K562 (cell line): Measurements from ENCODE around the gene FES. TPM values are rescaled to one million over a fixed set of nuclear protein-coding genes. Genes with fewer than 3 reads are reported as not detected.
"Not testable (repeated sequence)": the region's sequence is repeated elsewhere in the genome, so short reads cannot be mapped to it uniquely, and the experiment has no call there.

Experiments used
- ATAC-seq: fragments of 200-7000 bp; cut with Tn5 transposase; 3 replicates; pipeline ENCODE4 v1.9.1; 2020; ENCODE audit warnings: moderate library complexity
- BruUV-seq: library from RNA; stranded (reverse); fragments of 400-500 nt; replicated peaks from 2 replicates; lab custom pipeline; 2021; lab: Mats Ljungman, UMichigan
- CTCF ChIA-PET: fragments of 300-600 bp; formaldehyde crosslinking; extraction: SDS; loops from one replicate; lab custom pipeline; 2021; ENCODE audit warnings: low intra/inter-chr PET ratio; lab: Yijun Ruan, JAX
- POLR2A ChIA-PET: fragments of 300-600, 350-650 bp; sonication (Branson Sonifier 250); formaldehyde crosslinking; extraction: SDS; loops from one replicate; lab custom pipeline; 2021; ENCODE audit warnings: antibody characterized with exemption, inconsistent platforms; lab: Yijun Ruan, JAX
- DNase-seq, 4 experiments: peaks; one replicate each; pipeline versions ENCODE4 v3.0.0 to v3.0.0-alpha.2; 2011 to 2018; ENCODE audit warnings: low spot score in 3 of 4, mixed read lengths in 3 of 4; ENCODE audit errors: extremely low read depth in 1 of 4
- FAIRE-seq: peaks from 2 replicates; lab custom pipeline; 2011; peaks lifted over from hg19 to GRCh38; lab: Jason Lieb, UNC
- H2AFZ ChIP-seq: 2 replicates; pipeline ENCODE4 v1.6.0; 2011; ENCODE audit warnings: low read depth, low read length, control low read depth, inconsistent platforms
- H3K27ac ChIP-seq: fragments of 200-600 bp; 3 replicates; pipeline ENCODE4 v1.8.0; 2011; ENCODE audit warnings: low read depth, mild to moderate bottlenecking, control low read depth, inconsistent platforms, low read length, moderate library complexity, mixed read lengths; ENCODE audit errors: extremely low read depth
- H3K27me3 ChIP-seq, 2 experiments: fragments of 300-600 bp in 1 of 2; 2 replicates in 1 of 2; 3 replicates in 1 of 2; pipeline versions ENCODE4 v1.6.0 to v1.8.0; 2011; ENCODE audit warnings: inconsistent platforms in 2 of 2, low read length in 2 of 2, mild to moderate bottlenecking in 1 of 2, mixed read lengths in 1 of 2, moderate library complexity in 1 of 2; ENCODE audit not compliant: control insufficient read depth in 2 of 2, insufficient read depth in 2 of 2
- H3K36me3 ChIP-seq: fragments of 300-600 bp; 3 replicates; pipeline ENCODE4 v1.8.0; 2011; ENCODE audit warnings: mild to moderate bottlenecking, low read length, inconsistent platforms; ENCODE audit not compliant: control insufficient read depth, insufficient read depth
- H3K4me1 ChIP-seq, 2 experiments: fragments of 200-600 bp in 1 of 2; replicated peaks in 1 of 2; 2 replicates in 1 of 2; 3 replicates in 1 of 2; pipeline versions ENCODE4 v1.5.1 to v1.8.0; 2011; ENCODE audit warnings: inconsistent platforms in 2 of 2, low read length in 2 of 2, mild to moderate bottlenecking in 1 of 2, mixed read lengths in 1 of 2, moderate library complexity in 1 of 2; ENCODE audit not compliant: control insufficient read depth in 2 of 2, insufficient read depth in 2 of 2
- H3K4me2 ChIP-seq: 2 replicates; pipeline ENCODE4 v1.6.1; 2011; ENCODE audit warnings: low read length, control low read depth, inconsistent platforms, mixed read lengths; ENCODE audit not compliant: insufficient read depth
- H3K4me3 ChIP-seq: fragments of 200-600 bp; sonication (generic), shearing (Covaris generic); 2 replicates; pipeline ENCODE4 v1.5.1; 2016; ENCODE audit warnings: control low read depth, inconsistent platforms
- H3K79me2 ChIP-seq: fragments of 200-600 bp; 3 replicates; pipeline ENCODE4 v1.8.0; 2011; ENCODE audit warnings: low read length, inconsistent platforms; ENCODE audit not compliant: control insufficient read depth, insufficient read depth
- H3K9ac ChIP-seq, 2 experiments: 2 replicates each; pipeline versions ENCODE4 v1.6.0 to v1.6.1; 2011; ENCODE audit warnings: low read depth in 2 of 2, low read length in 2 of 2, control low read depth in 1 of 2, inconsistent platforms in 1 of 2, mild to moderate bottlenecking in 1 of 2, mixed read lengths in 1 of 2; ENCODE audit not compliant: insufficient read depth in 1 of 2
- H3K9me1 ChIP-seq: one replicate; pipeline ENCODE4 v1.6.0; 2011; ENCODE audit warnings: inconsistent platforms, mild to moderate bottlenecking, low read length, moderate library complexity; ENCODE audit not compliant: control insufficient read depth, insufficient read depth
- H3K9me3 ChIP-seq: replicated peaks from 2 replicates; pipeline ENCODE4 v1.5.1; 2011; ENCODE audit warnings: low read depth, low read length, inconsistent platforms; ENCODE audit not compliant: control insufficient read depth, insufficient read depth
- H4K20me1 ChIP-seq: replicated peaks from 2 replicates; pipeline ENCODE4 v1.6.1; 2011; ENCODE audit warnings: low read length, inconsistent platforms, mixed read lengths; ENCODE audit not compliant: control insufficient read depth, insufficient read depth
- BRD4 ChIP-seq: fragments of 200-600 bp; sonication (generic); IDR thresholded peaks from 2 replicates; pipeline ENCODE4 v1.6.1; 2017; ENCODE audit warnings: inconsistent platforms
- BRD9 ChIP-seq: fragments of 450-650 bp; IDR thresholded peaks from 2 replicates; pipeline ENCODE4 v1.6.1; 2018; ENCODE audit warnings: low read depth; ENCODE audit not compliant: partially characterized antibody
- CEBPB ChIP-seq: fragments of 450-650 bp; IDR thresholded peaks from 2 replicates; pipeline ENCODE4 v1.6.1; 2016; ENCODE audit warnings: missing genetic modification characterization, missing compliant biosample characterization
- CHD1 ChIP-seq: fragments of 200-600 bp; sonication (generic); IDR thresholded peaks from one replicate; pipeline ENCODE4 v1.6.1; 2012; ENCODE audit warnings: mild to moderate bottlenecking, moderate library complexity, low read length, inconsistent platforms
- FOXP4 ChIP-seq: sonication (generic); formaldehyde crosslinking; IDR thresholded peaks from 2 replicates; pipeline ENCODE4 v1.8.0; 2022; ENCODE audit warnings: mild to moderate bottlenecking, missing genetic modification reagents, borderline replicate concordance
- ZFX ChIP-seq: sonication (generic); formaldehyde crosslinking; IDR thresholded peaks from 2 replicates; pipeline ENCODE4 v1.8.0; 2022; ENCODE audit warnings: mild to moderate bottlenecking, missing genetic modification reagents, moderate library complexity
- ZNF354B ChIP-seq: fragments of 250-450 bp; sonication (Bioruptor Pico); IDR thresholded peaks from 2 replicates; pipeline ENCODE4 v1.4.0; 2020
- ZNF436 ChIP-seq: fragments of 250-450, 450-650 bp; sonication (Bioruptor Pico); formaldehyde crosslinking; IDR thresholded peaks from 2 replicates; pipeline ENCODE4 v1.7.0; 2020; ENCODE audit warnings: mild to moderate bottlenecking
- ZNF589 ChIP-seq: fragments of 200-800 bp; sonication (Bioruptor generic); IDR thresholded peaks from 2 replicates; pipeline ENCODE4 v1.6.1; 2016; ENCODE audit warnings: low read depth, missing genetic modification characterization, missing compliant biosample characterization
- ZSCAN32 ChIP-seq: fragments of 450-650 bp; formaldehyde crosslinking; IDR thresholded peaks from 2 replicates; pipeline ENCODE4 v1.4.0; 2020; ENCODE audit warnings: mild to moderate bottlenecking, moderate library complexity
- ZZZ3 ChIP-seq: fragments of 450-650 bp; IDR thresholded peaks from 2 replicates; pipeline ENCODE4 v1.6.1; 2016; ENCODE audit warnings: antibody characterized with exemption, mild to moderate bottlenecking, moderate library complexity
- WGBS: fragments of 100-300 bp; shearing (Covaris generic); methylation state at CpG from one replicate; pipeline ENCODE4 v1.1.6; 2016; ENCODE audit warnings: low coverage, mixed read lengths; ENCODE audit not compliant: insufficient coverage; ENCODE audit errors: missing lambda C conversion rate; 5-methylcytosine and 5-hydroxymethylcytosine counted together
- in situ Hi-C: fragments of 300-500 bp; cut with MboI; formaldehyde crosslinking; loops from 4 replicates; pipeline ENCODE4 v1.15.0; 2018; ENCODE audit warnings: inconsistent platforms, mixed read lengths
- intact Hi-C: fragments of 100-400 bp; cut with micrococcal nuclease; formaldehyde crosslinking; loops from 2 replicates; pipeline ENCODE4 v1.14.2; 2022
- polyA plus RNA-seq, 8 experiments: library from polyadenylated mRNA; depleted of rRNA in 4 of 8; stranded (reverse) in 5 of 8; unstranded in 3 of 8; fragments of >200 nt; fragmentation: Nextera tagmentation in 2 of 8; fragmentation: Illumina TruSeq in 1 of 8; extraction: Ambion mirVana in 2 of 8; extraction: Trizol in 1 of 8; gene quantifications; 2 replicates each; pipeline versions ENCODE4 v1.2.1 to v1.2.3, GENCODE V29; 2011 to 2014; ENCODE audit warnings: inconsistent platforms in 1 of 8, missing spikeins in 1 of 8
- total RNA-seq, 7 experiments: library from RNA; depleted of rRNA in 6 of 7; stranded (reverse); fragments of >200 nt in 6 of 7; fragmentation: Illumina TruSeq in 2 of 7; extraction: Trizol in 2 of 7; gene quantifications; 2 replicates each; pipeline versions ENCODE4 v1.2.1 to v1.2.3, GENCODE V29; 2011 to 2021; ENCODE audit warnings: low replicate concordance in 1 of 7

The FES gene
- total and polyA plus RNA-seq, 9 of the 15 experiments (the other 6 are each of a cell fraction or from before 2014, with no cell fraction given), result 0.38 to 2.6 (median 0.82) TPM

- TF ChIP-seq CEBPB, result peak; percentile 85
- TF ChIP-seq, all 486 proteins: peak for 1; not testable (repeated sequence) for 485
- H2AFZ ChIP-seq, CTCF ChIA-PET, in situ Hi-C loops, DNase-seq, intact Hi-C loops, BruUV-seq, H3K9me1 ChIP-seq, H3K4me2 ChIP-seq, H3K4me3 ChIP-seq, FAIRE-seq, H4K20me1 ChIP-seq, H3K27me3 ChIP-seq, H3K9me3 ChIP-seq, ATAC-seq: not testable (repeated sequence)
- Histone ChIP-seq H3K27ac (peak overlapping the region; percentile 67; the same call in 2 of the 3 replicates), H3K79me2 (peaks cover 37% of the 10 kb centered on the region), H3K9ac (peak overlapping the region in 1 of 2 experiments; percentile 85; a peak in 2 of 4 replicates), H3K36me3 (peaks cover 14% of the 10 kb centered on the region), H3K4me1 (peaks cover 28 to 43% of the 10 kb centered on the region in 2 experiments)
- POLR2A ChIA-PET, result interaction anchor here (1.1 kb wide), 1 partner anchor 34 kb away, joined by 3 read pairs; no protein-coding TSS in a partner anchor
- WGBS, result 93% methylated on average over 7 of the region's 7 CpGs
These were observed 43.8 kb downstream of the FES start for GRCh38 chr15:90928106-90928505.

GRCh38 chr15:90929246-90930019 is 45.1 kb downstream of the FES start:
- no peak for FAIRE-seq
- peak overlapping the region; percentile 71 for H2AFZ ChIP-seq
- no peaks in the 10 kb centered on the region for H3K27me3 ChIP-seq
- H3K4me1 ChIP-seq, result peaks cover 31 to 49% of the 10 kb centered on the region in 2 experiments; a peak in 4 of 5 replicates
- H3K36me3 ChIP-seq, result peaks cover 6% of the 10 kb centered on the region; the same call in 2 of the 3 replicates
- POLR2A ChIA-PET, result interaction anchor here (0.6 to 6.7 kb wide), 9 partner anchors 9 to 212 kb away, joined by 3 to 70 read pairs (median 4); partner anchors contain the start of genes BLM, MAN2A2 and RCCD1
- 3% methylated on average over 21 of the region's 21 CpGs for WGBS
- peak overlapping the region; percentile 92 for H3K27ac ChIP-seq
- no peaks in the 10 kb centered on the region for H4K20me1 ChIP-seq
- no peaks in the 10 kb centered on the region for H3K9me1 ChIP-seq
- H3K9me3 ChIP-seq, result no peaks in the 10 kb centered on the region
- intact Hi-C loops, result loop anchor here (5.0 to 10.0 kb wide), 6 partner anchors 103 to 635 kb away; no protein-coding TSS in a partner anchor
- in situ Hi-C loops, result no loop called here
- TSS peak; percentile 78 for BruUV-seq
- peak overlapping the region; percentile 99 for H3K4me2 ChIP-seq
- peak overlapping the region; percentile 66 for H3K4me3 ChIP-seq
- ATAC-seq, result no peak; the same call in 2 of the 3 replicates
- no peak for DNase-seq
- CTCF ChIA-PET, result no interaction called here
- peaks cover 37% of the 10 kb centered on the region for H3K79me2 ChIP-seq
- peak overlapping the region; percentile 85 to 96 for H3K9ac ChIP-seq
- TF ChIP-seq BRD4 (peak; percentile 76), ZNF589 (CRISPR knock-in tag) (peak; percentile 78; the same call in 1 of the 2 replicates), ZZZ3 (peak; percentile 79; the same call in 1 of the 2 replicates), ZNF436 (CRISPR knock-in tag) (0 out of 2 replicates have a peak, but pooled peaks have one; percentile 38), FOXP4 (CRISPR knock-in tag) (no peak), CHD1 (peak; percentile 81), ZFX (peak; percentile 80; the same call in 1 of the 2 replicates), ZSCAN32 (CRISPR knock-in tag) (no peak), BRD9 (peak; percentile 18), ZNF354B (0 out of 2 replicates have a peak, but pooled peaks have one; percentile 5)
